Activated CD8-positive, alpha-beta memory T cell treated with anti-CD3 and anti-CD28 coated beads for 4 hours (primary cell): Measurements from ENCODE around the gene VRTN.
"Not testable (repeated sequence)": the region's sequence is repeated elsewhere in the genome, so short reads cannot be mapped to it uniquely, and the experiment has no call there.

Source experiments
- DNase-seq, 2 donors: peaks; one replicate each; pipeline ENCODE4 v3.0.0-alpha.2; 2020; ENCODE audit warnings: low read depth in 2 of 2

Gene VRTN, protein sequence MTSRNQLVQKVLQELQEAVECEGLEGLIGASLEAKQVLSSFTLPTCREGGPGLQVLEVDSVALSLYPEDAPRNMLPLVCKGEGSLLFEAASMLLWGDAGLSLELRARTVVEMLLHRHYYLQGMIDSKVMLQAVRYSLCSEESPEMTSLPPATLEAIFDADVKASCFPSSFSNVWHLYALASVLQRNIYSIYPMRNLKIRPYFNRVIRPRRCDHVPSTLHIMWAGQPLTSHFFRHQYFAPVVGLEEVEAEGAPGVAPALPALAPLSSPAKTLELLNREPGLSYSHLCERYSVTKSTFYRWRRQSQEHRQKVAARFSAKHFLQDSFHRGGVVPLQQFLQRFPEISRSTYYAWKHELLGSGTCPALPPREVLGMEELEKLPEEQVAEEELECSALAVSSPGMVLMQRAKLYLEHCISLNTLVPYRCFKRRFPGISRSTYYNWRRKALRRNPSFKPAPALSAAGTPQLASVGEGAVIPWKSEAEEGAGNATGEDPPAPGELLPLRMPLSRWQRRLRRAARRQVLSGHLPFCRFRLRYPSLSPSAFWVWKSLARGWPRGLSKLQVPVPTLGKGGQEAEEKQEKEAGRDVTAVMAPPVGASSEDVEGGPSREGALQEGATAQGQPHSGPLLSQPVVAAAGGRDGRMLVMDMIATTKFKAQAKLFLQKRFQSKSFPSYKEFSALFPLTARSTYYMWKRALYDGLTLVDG

DNA sequence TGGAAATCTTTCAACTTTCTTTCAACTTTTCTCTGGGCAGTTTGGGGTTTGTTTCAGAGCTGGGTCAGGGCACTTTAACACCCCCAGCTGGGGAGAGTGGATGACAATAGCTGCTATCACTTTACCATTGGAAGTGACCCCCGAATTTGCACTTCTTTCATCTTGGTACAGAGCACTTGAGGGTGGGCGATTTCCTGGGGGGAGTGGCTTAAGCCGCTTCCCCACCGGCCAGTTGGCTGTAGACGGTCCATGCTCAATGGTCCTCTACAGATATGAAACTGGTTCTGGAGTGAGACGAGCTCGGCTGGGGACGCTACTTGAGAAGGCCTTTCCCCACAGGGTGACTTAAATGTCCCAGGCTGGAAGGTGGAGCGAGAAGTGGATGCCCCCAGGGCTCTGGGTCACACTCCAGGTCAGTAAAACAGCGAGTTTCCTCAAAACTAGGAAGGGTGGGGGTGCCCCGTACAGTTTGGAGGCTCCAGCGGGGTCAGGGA is at the start of gene VRTN:
Gene VRTN, plus strand, starts transcription at position 231 of the 494 bp plus-strand sequence. CDS start 8,313 bp downstream, outside the sequence.
- DNase-seq = no peak

DNA sequence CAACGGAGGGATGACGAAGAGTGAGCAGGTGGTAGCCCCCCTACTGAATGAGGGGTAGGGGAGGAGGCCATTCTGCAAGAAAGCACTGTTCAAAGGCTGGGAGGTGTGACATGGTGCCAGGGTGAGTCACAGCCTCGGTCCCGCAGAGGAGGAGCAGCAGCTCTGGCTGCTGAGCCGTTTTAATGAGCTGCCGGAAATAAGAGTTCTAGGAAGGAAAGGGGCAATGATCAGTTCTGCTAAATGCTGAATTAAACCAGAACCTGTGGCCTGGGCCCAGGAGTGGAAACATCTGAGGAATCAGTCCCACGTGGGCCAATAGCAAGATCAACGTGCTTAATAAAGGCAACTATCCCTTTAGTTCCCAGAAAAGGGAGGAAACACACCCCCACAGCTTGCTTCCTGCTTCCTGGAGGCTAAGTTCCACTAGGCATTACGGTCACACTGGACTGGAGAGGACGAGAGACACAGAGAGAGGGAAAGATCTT is 49.2 kb upstream of the VRTN start:
- DNase-seq = no peak

DNA sequence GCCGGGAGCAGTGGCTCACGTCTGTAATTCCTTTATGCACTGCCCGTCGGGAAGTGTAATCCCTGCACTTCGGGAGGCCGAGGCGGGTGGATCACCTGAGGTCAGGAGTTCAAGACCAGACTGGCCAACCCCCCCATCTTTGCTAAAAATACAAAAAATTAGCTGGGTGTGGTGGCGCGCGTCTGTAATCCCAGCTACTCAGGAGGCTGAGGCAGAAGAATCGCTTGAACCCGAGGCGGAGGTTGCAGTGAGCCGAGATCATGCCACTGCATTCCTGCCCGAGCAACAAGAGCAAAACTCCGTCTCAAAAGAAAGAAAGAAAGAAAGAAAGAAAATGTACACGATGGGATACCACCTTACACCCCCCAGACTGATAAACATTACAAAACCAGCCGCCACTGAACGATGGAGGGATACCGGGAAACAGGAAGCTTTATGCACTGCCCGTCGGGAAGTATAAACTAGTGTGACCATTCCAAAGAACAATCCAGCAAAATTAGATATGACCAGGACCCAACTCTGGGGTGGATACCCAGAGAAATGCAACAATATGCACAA is 46.6 kb upstream of the VRTN start:
- DNase-seq = no peak

DNA sequence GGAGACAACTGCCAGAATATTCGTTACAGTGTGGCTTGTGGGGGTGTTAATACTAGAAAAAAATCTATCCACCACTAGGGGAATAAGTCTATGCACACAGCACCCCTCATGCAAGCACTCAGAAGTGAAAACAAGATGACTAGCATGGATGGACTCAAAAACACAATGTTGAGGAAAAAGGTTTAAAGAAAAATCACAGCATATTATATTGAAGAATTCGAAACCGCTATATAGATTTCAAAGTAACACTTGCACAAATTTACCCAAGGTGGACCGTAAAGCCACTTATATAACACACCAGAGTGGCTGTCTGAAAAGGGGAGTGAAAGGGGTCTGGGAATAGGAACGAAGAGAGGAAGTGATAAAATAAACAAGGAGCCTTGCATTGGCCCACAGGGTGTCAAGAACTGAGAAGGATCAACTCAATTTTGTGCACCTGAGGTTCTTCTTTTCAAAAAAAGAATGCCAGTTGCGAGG is 46.1 kb upstream of the VRTN start:
- no peak for DNase-seq

DNA sequence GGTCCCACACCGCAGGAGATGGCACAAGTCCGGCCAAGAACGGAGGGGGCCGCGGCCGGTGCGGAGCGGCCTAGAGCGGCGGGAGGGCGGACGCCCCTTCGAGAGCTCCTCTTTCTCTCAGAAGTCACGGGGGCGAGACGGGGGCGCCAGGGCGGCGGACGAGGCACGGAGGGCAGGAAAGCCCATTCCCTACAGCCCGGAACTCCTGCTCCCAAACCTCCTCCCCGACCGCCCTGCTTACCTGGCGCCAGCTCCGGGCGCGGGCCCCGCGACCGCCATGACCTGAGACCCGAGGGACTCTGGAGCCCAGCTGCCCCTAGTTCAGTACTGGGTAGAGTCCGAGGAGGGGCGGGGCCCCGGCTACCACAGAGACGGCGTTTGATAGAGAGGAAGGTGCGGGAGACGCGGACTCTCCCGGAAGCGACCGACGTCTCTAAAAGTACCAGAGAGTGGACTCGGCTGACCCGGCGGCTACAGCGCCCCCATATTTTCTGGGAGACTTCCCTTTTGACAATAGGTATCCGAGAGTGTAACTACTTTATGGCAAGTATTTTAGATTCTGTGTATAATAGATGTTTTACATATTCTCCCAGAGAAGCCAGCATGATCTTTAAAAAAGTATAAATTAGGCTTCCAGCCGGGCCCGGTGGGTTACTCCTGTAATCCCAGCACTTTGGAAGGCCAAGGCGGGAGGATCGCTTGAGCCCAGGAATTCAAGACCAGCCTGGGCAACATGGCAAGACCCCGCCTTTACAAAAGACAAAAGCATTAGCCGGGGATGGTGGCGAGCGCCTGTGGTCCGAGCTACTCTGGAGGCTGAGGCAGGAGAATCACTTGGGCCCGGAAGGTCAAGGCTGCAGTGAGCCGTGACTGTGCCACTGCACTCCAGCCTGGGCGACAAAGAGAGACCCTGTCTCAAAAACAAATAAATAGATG is 45.4 kb upstream of the VRTN start, which contains the start of gene ABCD4:
Gene ABCD4, minus strand, starts transcription at position 301 of the 936 bp plus-strand sequence. Its CDS starts 22 bp downstream, at position 279.
- peak; percentile 73 to 77 for DNase-seq

DNA sequence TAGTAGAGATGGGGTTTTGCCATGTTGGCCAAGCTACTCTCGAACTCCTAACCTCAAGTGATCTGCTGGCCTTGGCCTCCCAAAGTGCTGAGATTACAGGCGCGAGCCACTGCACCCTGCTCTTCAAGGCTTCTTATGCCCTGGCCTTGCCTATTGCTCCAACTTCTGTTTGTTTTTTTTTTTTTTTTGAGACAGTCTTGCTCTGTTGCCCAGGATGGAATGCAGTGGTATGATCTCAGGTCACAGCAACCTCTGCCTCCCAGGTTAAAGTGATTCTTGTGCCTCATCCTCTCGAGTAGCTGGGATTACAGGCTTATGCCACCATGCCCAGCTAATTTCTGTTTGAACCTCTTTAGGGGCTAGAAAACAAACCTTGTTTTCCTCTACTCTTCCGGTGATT is 39.6 kb upstream of the VRTN start:
- no peak for DNase-seq

DNA sequence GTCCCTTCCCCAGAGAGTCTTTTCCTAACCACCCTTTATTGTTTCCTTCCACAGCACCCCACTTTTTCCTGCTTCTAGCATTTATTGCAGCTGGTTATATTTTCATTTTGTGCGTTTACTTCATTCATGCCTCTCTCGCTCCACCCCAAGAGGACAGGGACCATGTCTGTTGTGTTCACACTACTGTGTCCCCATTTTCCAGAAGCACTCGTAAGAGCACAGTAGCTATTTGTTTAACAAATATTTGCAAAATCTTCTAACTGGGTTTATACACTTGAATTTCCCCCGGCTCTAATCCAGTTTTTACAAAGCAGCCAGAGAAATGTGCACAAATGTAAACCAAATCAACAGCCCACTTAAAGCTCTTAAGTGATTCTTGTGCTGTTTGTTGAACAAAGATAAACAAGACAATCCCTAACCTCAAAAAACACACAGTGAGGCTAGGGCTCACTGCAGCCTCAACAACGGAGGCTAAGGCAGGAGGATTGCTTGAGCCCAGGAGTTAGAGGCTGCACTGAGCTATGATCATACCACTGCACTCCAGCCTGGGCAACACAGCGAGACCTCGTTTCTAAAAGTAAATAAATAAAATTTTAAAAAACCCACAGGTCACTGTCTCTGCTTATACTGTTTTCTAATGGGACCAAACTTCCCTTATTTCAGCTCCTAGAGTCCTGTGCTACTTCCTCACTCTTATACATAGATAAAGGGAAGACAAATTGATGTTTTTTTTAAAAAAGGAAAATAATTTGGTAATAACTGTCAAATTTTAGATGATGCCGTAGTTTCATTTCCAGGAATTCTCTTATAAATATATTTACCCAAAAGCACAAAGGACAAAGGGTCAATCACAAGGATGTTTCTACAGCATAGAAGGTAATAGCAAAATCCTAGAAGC is 38.9 kb upstream of the VRTN start:
- no peak for DNase-seq

DNA sequence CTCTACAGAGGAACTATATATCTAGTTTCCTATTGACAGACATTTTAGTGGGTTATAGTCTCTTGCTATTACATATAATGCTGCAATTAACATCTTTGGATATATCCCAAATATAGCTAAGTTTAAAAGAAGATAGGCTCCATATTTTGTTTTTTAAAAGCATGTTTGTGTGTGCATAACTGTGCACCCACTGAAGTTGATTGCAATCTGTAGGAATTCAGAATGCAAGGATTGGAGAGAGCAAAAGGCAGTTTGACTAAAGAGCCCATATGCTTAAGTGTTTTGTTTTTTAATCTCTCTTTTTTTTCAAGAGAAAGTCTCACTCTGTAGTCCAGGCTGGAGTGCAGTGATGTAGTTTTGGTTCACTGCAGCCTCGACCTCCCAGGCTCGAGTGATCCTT is 36.1 kb upstream of the VRTN start:
- no peak for DNase-seq

DNA sequence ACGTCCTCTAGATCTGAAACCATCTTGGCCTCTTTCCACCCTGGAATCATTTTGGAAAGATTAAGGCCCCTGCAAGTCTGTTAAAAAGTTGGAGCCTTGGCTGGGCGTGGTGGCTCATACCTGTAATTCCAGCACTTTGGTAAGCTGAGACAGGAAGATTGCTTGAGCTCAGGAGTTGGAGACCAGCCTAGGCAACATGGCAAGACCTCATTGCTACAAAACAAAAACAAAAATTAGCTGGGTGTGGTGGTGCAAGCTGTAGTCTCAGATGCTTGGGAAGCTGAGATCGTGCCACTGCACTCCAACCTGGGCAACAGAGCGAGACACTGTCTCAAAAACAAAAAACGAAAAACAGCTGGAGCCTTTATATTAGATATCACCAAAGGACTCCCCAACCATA is 34.7 kb upstream of the VRTN start:
- no peak for DNase-seq

DNA sequence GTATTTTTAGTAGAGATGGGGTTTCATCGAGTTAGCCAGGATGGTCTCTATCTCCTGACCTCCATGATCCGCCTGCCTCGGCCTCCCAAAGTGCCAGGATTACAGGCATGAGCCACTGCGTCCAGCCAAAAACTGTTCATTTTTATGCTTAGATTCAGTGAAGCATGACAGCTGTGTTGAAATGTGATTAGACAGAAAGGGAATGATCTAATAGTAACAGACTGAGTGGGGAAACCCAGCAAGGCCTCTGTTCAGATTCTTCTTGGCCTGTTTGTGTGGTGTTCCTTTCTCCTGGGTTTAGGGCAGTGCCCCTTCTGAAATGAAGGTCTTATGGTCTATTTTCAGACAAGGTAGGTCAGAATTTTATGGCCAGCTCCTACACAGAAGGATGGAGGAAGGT is 33.7 kb upstream of the VRTN start:
- no peak for DNase-seq

DNA sequence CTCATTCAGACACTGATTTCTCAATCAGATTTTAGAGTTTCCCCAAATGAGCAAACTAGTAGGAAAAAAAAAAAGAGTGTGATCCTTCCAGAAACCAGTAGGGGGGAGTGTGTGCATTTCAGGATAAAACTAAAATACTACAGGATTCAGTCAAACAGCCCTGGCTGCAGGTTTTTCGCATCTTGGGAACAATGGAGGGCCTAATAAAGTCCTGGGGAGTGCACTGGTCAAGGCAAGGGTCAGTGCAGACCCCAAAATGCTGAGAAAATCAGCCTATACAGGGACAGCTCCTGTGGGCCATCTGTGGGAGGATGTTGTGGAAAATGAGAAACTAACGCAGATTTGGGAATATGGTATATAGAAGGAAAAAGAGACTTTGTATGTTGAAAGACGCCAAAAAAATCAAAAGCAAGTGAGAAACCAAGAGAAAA is 23.3 kb upstream of the VRTN start:
- DNase-seq = no peak

DNA sequence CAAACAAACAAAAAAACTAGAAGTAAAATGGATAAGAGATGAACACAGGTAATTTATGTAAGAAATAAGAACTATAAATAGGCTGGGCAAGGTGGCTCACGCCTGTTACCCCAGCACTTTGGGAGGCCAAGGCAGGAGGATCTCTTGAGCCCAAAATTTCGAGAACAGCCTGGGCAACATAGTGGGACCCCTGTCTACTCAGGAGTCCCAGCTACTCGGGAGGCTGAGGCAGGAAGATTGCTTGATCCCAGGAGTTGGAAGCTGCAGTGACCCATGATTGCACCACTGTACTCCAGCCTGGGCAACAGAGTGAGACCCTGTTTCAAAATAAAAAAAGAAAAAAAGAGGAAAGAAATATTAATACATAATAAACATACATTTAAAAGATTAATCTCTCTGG is 22.8 kb upstream of the VRTN start:
- no peak for DNase-seq

DNA sequence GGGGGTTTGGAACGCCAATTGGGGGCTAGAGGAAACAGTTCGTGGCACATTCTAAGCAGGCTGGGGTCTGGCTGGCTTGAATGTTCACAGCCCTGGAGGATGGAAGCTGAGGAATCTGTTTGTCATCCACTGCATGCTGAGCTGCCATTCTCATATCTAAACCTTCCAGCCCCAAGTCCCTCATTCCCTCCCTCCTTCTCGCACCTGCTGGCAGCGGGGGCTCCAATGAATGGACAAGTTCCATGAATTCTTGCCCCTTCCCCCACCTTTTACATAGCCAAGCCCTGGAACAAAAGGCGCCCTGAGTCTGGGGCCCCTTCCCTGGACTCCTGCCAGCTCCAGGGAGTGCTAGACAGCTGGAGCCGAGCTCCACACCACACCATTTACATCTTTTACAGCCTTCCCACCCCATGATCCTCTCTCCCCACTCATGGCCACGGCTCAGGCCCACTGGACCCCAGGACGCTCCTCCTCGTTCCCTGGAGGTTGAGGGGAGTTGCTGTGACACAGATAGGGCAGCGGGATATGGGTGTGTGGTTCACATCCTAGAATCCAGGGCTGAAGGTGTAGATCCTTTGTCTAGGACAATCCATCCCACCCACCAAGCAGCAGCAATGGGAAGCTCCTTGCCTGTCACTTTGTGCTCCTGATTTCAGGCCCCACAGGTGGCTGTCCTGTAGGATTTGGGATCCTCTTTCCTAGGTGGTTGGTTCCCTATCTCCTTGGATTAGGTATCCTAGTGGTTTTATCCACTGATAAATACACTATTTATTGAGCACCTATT is 21.7 kb upstream of the VRTN start:
- DNase-seq = no peak

DNA sequence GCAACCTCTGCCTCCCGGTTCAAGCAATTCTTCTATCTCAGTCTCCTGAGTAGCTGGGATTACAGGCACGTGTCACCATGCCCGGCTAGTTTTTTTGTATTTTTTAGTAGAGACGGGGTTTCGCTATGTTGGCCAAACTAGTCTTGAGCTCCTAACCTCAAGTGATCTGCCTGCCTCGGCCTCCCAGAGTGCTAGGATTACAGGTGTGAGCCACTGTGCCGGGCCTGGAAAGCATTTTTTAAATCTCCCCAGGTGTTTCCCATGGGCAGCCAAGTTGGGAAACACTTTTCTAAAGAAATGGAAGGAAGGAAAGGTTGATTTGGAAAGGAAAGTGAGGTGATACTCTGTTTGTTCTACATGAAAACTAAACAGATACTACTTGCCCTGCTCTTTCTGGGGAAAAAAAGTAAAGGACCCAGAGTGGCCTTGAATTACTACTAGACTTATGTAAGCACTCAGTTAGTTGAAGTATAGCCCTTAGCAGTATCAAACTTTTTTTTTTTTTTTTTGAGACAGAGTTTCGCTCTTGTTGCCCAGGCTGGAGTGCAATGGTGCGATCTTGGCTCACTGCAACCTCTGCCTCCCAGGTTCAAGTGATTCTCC is 18.2 kb upstream of the VRTN start:
- DNase-seq = not testable (repeated sequence)

DNA sequence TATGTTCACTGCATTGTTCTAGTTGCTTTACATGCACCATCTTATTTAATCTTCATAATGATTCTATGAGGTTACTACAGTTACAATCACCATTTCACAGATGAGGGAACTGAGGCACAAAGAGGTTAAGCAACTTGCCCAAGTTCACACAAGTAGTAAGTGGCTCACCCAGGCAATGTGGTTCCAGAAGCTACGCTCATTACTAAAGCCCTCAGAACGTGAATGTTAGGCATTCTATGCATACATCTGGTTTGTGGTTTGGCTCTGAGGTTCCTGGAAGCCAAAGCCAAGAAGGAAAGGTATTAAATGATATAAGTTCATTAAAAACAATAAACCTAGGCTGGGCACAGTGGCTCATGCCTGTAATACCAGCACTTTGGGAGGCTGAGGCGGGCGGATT is 14.4 kb upstream of the VRTN start:
- DNase-seq = no peak

DNA sequence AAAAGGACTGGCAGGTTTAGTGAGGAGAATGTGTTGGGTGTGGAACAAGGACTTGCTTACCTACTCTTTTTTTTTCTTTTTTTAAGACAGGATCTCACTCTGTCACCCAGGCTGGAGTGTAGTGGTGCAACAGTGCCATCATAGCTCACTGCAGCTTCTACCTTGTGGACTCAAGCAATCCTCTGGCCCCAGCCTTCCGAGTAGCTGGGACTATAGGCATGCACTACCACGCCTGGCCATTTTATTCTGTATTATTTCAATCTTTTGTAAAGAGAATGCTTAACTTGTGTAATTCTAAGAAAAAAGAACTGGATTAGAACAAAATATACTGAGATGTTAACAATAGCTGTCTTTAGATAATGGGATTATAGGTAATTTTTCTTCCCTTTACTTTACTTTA is 1.9 kb upstream of the VRTN start:
- no peak for DNase-seq

DNA sequence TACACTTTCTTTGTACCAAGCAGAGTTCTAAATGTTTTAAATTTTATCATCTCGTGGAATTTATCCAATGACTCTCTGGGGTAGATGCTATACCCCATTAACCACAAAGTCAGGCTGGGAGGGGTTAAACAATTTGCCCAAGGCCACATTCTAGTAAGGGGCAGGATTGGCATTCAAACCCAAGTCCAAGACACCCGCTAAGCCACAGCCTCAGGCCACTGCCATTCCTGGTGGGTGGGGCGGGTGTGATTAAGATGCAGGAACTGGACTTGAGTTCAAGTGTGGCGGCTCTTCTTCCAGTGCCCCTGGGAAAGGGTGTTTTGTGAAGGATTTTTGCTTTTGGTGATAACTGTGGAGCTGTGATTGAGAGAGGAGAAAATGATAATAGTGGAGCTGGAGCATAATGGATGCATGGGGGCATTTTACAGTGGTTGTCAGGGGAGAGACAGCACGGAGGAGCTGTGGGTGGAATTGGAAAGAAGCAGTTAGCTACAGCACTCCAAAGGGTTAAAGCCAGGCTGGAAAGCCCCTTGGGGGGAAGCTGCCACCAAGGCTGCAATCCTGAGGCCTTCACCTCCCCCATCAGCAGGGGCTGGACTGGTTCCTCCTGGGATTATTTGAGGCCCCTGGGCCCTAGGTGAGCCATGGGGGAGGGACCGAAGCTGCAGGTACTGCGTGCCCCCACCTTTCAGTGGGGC is 1.0 kb upstream of the VRTN start:
- no peak for DNase-seq

DNA sequence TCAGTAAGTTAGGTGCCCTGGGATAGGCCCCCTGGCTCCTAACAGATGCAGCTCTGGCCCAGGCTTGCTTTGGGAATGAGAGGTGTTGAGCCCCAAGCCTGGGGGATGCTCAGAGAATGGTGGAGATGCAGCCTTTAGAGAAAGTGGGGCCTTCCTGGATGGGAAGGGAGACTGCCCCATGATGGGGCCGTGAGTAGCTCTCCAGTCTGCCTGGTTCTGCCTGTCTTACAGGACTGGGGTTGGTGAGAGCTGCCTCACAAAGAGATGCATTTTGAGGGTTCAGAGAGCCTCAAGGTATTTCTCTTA is 523 bp upstream of the VRTN start:
- no peak for DNase-seq
